Left renal pelvis (tissue), 4 donors: ENCODE measurements around the gene ST3GAL4. TPM values are rescaled to one million over a fixed set of nuclear protein-coding genes. Genes with fewer than 3 reads are reported as not detected.
"Not testable (repeated sequence)": the region's sequence is repeated elsewhere in the genome, so short reads cannot be mapped to it uniquely, and the experiment has no call there.

Experiments
- DNase-seq, 4 donors: peaks; one replicate each; pipeline ENCODE4 v3.0.0-alpha.2; 2013; ENCODE audit warnings: low read depth in 4 of 4, low spot score in 3 of 4
- polyA plus RNA-seq, 4 donors: library from polyadenylated mRNA; unstranded; fragments of 120-200 nt; gene quantifications; one replicate each; pipeline ENCODE4 v1.2.1, GENCODE V29; 2013; ENCODE audit not compliant: insufficient read length in 4 of 4

ST3GAL4 gene
- polyA plus RNA-seq, 4 donors = 17.0 to 33.6 (median 19.9) TPM

GRCh38 chr11:126361400-126361799, 5.9 kb downstream of the ST3GAL4 start:
- no peak for DNase-seq

GRCh38 chr11:126362879-126363655, 7.6 kb downstream of the ST3GAL4 start:
- DNase-seq = no peak

- no peak for DNase-seq
These were observed 8.3 kb downstream of the ST3GAL4 start for GRCh38 chr11:126363706-126364248.

- DNase-seq = not testable (repeated sequence)
These were observed 9.2 kb downstream of the ST3GAL4 start for GRCh38 chr11:126364735-126365134.

- not testable (repeated sequence) for DNase-seq
These were observed 10.0 kb downstream of the ST3GAL4 start for GRCh38 chr11:126365508-126365907.

GRCh38 chr11:126366064-126366822, 10.8 kb downstream of the ST3GAL4 start:
- no peak for DNase-seq

- not testable (repeated sequence) for DNase-seq
These were observed 11.6 kb downstream of the ST3GAL4 start for GRCh38 chr11:126366823-126367654.

- not testable (repeated sequence) for DNase-seq
These were observed 12.3 kb downstream of the ST3GAL4 start for GRCh38 chr11:126367806-126368205.

GRCh38 chr11:126368336-126369119, 13.0 kb downstream of the ST3GAL4 start:
- not testable (repeated sequence) for DNase-seq

GRCh38 chr11:126370016-126370415, 14.5 kb downstream of the ST3GAL4 start:
- no peak for DNase-seq

GRCh38 chr11:126371595-126371994, 16.1 kb downstream of the ST3GAL4 start:
- no peak for DNase-seq

GRCh38 chr11:126373389-126374066, 18.0 kb downstream of the ST3GAL4 start:
- not testable (repeated sequence) for DNase-seq

GRCh38 chr11:126374562-126375300, 19.2 kb downstream of the ST3GAL4 start:
- DNase-seq = not testable (repeated sequence)

- no peak for DNase-seq
These were observed 20.2 kb downstream of the ST3GAL4 start for GRCh38 chr11:126375726-126376125.

- no peak for DNase-seq
These were observed 23.3 kb downstream of the ST3GAL4 start for GRCh38 chr11:126378763-126379162.

GRCh38 chr11:126380909-126381308, 25.4 kb downstream of the ST3GAL4 start:
- no peak for DNase-seq

GRCh38 chr11:126381960-126382359, 26.5 kb downstream of the ST3GAL4 start:
- DNase-seq = not testable (repeated sequence)

- not testable (repeated sequence) for DNase-seq
These were observed 27.2 kb downstream of the ST3GAL4 start for GRCh38 chr11:126382641-126383040.
